Fibroblast of mammary gland (primary cell): Measurements from ENCODE around the gene KCNK2.
A peak's percentile ranks its signal among the peaks of the same experiment; 100 is the strongest.

Experiments used
- DNase-seq: peaks from one replicate; pipeline ENCODE4 v3.0.0-alpha.2; 2010; ENCODE audit warnings: low read depth
- H3K4me3 ChIP-seq: 2 replicates; pipeline ENCODE4 v1.5.1; 2011; ENCODE audit warnings: low read depth, mild to moderate bottlenecking, low read length, moderate library complexity; ENCODE audit not compliant: control insufficient read depth
- TF ChIP-seq, protein P1 (sequence below): conservative IDR thresholded peaks from 2 replicates; pipeline ENCODE4 v1.5.1; 2011; ENCODE audit warnings: low read depth, low read length, inconsistent platforms; ENCODE audit not compliant: control insufficient read depth, insufficient read depth

KCNK2 gene

DNA sequence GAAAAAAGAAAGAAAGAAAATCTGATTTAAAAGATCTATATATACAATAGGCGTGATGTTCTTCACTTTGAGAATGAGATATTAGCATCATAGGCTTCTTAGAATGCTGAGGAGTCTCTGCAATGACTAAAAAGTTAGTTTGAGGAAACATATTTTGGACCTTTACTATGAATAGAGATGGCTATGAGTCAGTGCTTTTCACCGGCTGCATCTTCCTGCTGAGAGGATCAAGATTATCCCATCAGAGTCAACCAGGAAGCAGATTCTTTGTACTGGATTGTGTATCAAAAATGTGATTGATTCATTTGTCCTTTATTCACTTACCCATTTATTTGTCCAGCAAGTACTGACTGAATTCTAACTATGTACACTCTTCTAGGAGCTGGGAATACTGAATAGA lies 144.2 kb downstream of the KCNK2 start:
- DNase-seq, result peak; percentile 16
- H3K4me3 ChIP-seq, result no peak overlapping the region
- TF ChIP-seq, protein P1, sequence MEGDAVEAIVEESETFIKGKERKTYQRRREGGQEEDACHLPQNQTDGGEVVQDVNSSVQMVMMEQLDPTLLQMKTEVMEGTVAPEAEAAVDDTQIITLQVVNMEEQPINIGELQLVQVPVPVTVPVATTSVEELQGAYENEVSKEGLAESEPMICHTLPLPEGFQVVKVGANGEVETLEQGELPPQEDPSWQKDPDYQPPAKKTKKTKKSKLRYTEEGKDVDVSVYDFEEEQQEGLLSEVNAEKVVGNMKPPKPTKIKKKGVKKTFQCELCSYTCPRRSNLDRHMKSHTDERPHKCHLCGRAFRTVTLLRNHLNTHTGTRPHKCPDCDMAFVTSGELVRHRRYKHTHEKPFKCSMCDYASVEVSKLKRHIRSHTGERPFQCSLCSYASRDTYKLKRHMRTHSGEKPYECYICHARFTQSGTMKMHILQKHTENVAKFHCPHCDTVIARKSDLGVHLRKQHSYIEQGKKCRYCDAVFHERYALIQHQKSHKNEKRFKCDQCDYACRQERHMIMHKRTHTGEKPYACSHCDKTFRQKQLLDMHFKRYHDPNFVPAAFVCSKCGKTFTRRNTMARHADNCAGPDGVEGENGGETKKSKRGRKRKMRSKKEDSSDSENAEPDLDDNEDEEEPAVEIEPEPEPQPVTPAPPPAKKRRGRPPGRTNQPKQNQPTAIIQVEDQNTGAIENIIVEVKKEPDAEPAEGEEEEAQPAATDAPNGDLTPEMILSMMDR, result no peak

DNA sequence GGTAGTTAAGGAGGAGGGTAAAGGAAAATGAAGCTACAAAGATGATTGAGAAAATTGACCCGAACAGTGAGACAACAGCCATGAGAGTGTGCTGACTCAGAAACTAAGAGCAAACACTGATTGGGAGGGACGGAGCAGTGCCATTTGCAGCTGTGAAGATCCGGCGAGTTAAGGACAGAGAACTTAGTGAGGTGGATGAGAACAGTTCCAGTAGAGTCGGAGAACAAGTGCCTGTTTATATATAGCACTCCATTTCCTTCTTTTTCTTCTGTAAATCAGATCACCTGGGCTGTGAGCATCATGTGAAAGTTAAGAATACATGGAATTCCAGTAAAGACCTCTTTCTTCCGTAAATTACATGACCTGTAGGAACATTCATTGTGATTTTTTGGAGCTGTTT lies 145.7 kb downstream of the KCNK2 start:
- DNase-seq, result no peak
- TF ChIP-seq, protein P1, result no peak
- H3K4me3 ChIP-seq, result no peak overlapping the region

DNA sequence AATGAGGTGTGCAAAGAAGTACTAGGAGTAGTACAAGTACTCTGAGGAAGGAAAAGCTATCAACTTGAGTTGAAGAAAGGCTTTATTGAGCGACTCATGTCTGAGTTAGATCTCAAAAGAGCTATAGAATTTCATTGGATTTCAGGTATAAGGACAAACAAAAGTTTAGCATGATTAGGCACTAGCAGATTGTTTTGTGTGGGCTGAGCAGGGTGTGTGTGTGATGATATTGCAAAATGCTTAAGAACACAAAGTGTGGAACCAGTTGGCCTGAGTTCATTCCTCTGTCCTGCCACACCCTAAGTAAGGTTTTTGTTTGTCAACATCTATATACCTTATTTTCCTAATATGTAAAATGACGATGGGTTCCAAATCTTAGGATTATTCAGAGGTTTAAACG lies 158.9 kb downstream of the KCNK2 start:
- TF ChIP-seq, protein P1, result no peak
- DNase-seq, result no peak
- H3K4me3 ChIP-seq, result no peak overlapping the region

DNA sequence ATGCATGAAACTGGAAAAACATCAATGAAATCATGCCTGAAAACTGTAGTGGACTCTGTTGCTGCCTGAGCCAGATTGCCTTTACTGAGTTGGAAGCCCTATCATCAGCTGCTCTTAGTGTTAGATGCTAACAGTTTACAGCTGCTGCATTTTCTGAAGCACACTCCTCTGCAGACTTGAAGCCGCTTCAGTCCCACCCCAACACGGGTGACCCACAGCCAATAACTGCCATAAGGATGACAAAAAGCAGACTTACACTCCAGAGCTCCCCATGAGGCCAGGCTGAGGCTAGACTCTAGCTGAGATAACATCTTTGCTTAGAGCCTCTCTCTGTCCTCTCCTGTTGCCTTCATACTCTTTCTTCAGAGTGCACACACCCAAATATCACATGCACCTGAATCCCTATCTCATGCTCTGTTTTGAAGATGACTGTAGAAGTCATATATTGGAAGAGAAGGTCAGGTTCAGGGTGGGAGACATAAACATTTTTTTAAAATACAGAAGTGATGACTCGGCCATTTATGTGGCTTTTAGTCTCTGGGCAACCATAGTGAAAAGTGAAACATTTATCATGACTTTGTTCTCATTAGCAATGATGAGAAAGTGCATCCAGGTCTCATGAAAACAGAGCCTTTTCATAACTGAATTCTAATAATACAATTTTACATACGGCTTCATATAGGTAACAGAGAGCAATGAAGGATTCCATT lies 161.0 kb downstream of the KCNK2 start:
- peak; percentile 22 for DNase-seq
- H3K4me3 ChIP-seq, result no peak overlapping the region
- TF ChIP-seq, protein P1, result no peak

DNA sequence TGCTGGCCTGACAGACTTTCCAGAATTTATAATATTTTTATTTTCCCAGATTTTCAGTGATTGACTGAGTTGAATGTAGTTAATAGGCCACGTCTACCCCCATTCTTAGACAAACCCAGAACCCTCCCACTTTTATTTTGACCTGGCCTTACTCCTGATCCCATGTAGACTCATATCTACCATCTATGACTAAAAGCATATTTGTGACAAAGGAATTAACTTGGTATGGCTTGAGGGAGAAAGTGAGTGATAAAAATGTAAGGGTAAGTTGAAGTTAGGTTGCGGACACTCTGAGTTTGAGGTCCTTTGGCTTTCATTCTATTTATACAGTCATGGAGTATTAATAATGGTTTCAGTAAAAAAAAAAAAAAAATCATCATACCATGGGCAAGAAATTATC lies 168.4 kb downstream of the KCNK2 start:
- TF ChIP-seq, protein P1, result no peak
- no peak overlapping the region for H3K4me3 ChIP-seq
- DNase-seq, result no peak

DNA sequence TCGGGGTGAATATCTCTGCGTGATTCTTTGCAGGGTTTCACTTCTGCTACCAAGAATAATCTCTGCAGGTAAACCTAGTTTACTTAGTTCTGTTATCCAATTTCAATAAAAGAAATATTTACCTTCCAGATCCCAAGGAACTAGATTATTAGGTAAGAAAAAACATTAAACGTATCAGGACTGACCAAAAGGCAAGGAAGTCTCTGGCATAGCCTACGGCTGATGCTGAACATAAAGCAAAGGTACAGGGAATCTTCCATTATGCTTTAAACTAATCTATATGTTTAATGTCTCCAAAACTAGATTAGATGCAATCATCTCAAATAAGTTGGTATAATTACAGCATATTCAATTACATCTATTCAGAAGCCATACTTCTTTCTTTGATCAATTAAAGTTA lies 168.9 kb downstream of the KCNK2 start:
- H3K4me3 ChIP-seq, result no peak overlapping the region
- DNase-seq, result no peak
- TF ChIP-seq, protein P1, result no peak

DNA sequence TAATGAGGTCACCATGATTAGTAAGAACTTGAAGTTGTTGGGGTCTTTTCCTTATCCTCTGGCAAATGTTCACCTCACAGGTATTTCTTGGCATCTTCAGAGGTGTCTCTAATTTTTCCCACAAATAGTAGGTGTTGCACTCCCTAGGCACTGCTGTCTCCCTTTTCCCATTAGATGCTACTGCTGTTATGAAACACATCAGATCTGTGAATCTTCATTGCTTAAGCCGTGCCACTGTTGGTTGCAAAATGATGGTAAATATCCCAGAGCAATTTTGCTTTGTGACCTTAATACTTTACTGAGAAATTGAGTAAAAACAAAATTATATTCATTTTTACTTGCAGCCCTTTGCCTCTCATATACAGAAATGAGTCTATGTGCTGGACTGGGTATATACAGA lies 169.6 kb downstream of the KCNK2 start:
- TF ChIP-seq, protein P1, result no peak
- no peak overlapping the region for H3K4me3 ChIP-seq
- no peak for DNase-seq
